ENCODE measurements around the gene RAB3GAP2.
"Not testable (repeated sequence)": the region's sequence is repeated elsewhere in the genome, so short reads cannot be mapped to it uniquely, and the experiment has no call there.

Gene RAB3GAP2

DNA sequence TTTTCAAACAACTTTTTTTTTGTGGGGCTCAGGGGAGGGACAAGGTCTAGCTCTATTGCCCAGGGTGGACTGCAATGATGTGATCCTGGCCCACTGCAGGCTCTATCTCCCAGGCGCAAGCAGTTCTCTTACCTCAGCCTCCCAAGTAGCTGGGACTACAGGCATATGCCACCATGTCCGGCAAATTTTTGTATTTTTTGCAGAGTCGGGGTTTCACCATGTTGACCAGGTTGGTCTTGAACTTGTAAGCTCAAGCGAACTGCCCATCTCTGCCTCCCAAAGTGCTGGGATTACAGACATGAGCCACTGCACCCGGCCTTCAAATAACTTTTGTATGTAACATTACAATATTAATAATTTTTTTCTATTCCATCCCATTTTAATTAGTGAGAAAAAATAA, 33.0 kb downstream of the RAB3GAP2 start:
- no peak for DNase-seq

DNA sequence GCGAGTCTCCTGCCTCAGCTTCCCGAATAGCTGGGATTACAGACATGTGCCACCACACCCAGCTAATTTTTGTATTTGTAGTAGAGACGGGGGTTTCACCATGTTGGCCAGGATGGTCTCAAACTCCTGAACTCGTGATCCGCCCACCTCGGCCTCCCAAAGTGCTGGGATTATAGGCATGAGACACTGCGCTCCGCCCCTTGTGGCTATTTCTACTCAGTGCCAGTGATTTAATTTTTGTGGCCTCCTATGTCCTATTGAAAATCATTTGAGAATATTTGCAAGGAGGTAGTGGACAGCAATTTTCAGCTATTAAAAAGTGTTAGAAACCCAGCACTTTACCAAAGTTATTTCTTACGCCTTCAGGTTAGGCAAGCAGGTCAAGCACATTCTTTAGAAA, 36.0 kb downstream of the RAB3GAP2 start:
- not testable (repeated sequence) for DNase-seq

DNA sequence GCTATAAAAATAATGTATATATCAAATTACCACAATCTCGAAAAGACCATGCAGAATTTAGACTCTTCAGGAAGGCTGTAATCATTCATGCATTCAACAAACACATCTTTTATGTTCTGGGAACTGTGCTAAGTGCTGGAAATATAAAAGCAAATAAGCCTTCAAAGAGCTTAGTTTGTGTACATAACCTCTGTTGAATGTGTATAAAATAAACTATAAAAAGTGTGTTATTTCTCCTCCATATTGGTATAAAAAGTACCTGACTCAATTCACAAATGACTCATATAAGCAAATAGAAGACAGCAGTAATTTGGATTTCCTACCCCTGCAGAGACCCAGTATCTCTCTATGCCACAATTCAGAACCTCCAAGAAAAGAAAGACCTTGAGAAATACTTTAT, 36.8 kb downstream of the RAB3GAP2 start:
- no peak for DNase-seq

DNA sequence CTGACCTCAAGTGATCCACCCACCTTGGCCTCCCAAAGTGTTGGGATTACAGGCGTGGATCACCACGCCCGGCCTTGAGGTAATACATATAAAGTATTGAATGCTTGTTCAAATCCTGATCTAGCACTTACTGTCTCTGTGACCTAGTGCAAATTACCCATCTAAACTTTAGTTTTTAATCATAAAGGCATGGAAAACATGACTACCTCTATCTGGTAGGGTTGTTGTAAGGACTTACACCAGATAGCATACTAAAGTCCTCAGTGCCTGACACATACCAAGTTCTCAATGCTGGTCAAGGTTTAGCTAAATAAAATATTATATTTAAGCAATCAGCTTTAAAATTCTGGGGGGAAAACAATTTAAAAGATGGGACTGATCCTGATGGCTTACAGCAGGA, 38.3 kb downstream of the RAB3GAP2 start:
- no peak for DNase-seq

DNA sequence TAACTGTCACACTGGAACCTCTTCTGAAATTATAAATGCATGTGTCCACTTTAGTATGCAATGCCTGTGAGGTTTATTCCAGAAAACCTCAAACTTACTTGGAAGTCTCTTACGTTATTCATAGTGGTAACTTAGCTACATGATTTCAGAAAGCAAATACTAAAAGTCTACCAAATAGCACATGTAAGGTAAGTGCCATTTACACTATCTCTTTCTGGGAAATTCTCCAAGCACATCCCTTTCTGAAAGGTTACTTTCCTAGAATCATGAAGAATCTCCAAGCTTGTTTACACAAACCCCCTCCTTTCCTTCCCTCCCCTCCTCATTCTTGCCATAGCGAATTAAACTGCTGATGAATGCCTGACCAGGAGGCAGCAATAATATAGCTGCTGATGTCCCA, 42.5 kb downstream of the RAB3GAP2 start:
- no peak for DNase-seq

DNA sequence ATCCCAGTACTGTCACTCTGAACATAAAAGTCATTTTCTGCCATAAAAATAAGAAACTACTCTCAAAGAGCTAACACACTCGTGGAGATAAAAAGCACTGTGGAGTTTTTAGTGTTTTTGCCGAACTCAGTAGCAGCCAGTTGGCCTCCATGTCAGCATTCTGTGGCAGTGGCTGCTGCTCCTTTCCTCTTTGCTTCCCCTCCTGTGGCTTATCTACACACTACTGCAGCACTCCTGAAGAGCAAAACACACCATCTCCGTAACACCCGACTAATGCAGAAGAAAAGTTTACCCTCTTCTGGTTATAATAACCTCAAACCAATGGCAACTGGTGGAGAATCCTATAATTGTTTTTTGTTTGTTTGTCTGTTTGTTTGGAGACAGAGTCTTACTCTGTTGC, 44.9 kb downstream of the RAB3GAP2 start:
- no peak for DNase-seq

DNA sequence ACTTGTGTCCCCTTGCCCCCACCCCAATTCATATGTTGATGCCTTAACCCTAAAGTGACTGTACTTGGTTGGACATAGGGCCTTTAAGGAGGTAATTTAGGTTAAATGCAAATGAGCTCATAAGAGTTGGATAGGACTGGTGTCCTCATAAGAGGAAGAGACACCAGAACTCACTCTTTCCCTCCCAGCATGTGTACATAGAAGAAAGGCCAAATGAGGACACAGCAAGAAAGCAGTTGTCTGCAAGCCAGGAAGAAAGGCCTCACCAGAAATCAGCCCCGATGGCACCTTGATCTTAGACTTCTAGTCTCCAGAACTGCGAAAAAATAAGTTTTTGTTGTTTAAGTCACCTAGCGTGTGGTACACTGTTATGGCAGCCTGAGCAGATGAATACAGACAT, 45.5 kb downstream of the RAB3GAP2 start:
- DNase-seq: no peak

DNA sequence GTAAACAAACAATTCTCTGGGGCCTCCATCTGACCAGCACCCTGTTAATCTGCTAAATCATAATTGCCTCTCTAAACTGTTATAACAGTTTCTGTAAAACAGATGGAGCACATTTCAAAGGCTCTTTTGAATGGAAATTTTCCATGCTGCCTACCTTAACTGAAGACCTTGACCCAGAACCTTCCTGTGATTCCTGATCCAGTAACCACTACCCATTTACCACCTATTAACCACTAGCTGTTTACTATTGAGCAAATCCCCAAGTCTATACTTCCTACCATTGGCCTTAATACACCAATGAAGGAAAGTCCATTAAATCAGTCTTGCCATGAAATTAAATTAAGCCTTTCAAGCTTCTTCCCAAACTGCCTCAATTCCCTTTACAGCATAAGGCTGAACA, 46.3 kb downstream of the RAB3GAP2 start:
- no peak for DNase-seq

DNA sequence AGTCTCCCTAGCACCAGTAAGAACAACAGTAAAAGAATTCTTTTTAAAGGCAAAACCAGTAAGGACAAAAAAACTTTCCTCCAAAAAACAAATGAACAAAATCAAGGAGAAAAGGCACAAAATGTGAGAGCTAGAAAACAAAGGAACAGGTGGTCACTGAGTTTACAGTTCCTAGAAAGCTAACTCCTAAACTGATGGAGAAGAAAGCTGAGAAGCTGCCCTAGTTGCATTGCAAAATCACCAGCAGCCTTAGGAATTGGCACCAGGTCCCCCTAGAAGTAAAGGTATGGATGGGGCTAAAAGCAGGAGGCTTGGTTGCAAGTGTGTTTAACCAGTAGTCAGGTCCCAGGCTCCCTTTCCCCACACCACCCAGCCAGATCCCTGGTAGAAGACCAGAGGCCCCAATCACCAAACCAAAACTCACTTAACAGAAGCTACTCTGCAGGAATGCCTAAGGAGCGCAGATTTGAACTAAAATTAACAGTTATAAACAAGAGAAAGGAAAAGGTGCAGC, 47.6 kb downstream of the RAB3GAP2 start:
- DNase-seq: no peak

DNA sequence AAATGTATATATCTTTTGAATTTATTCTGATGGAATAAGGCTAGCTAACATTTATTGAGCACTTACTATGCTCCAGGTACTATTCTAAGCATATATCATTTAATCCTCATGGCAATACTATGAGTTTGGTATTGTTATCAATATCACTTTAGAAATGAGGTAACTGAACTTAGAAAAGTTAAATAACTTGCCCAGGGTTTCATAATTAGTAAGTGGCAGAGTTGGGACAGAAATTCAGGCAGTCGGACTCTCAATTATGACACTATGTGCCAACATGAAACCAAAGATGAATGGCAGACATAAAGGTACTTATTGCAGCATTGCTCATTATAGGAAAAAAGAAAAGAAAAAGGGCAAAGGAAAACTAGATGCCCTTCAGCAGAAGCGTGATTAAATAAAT, 48.2 kb downstream of the RAB3GAP2 start:
- DNase-seq: no peak

DNA sequence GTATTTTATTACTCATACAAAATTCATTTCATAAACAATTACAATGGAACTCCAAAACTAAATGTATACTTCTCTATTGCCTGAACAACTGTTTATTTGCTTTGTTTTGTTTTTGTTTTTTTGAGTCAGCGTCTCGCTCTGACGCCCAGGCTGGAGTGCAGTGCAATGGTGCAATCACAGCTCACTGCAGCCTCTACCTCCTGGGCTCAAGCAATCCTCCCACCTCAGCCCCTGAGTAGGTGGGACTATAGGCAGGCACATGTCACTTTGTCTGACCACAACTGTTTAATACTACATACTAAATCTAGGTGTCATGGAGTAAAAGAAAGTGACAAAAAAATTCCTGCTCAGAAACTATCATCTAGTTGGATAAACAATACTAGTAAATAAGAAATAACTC, 49.3 kb downstream of the RAB3GAP2 start:
- no peak for DNase-seq

DNA sequence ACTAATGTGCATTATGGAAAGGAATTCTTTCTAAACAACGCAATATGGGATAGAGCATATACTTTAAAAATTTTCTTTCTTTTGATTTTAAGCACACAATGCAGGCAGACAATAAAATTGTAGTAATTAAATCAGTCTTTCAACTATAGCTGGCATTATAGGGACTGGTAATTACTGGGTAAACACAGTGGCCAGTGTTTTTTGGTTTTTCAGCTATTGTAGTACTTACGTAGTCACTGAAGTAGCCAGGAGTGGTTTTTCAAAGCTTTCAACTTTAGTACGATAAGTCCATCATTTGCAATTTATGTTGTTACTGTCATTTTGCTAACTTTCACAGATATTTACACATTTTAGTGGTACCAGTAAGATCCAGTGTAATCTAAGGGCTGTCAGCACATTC, 50.6 kb downstream of the RAB3GAP2 start:
- DNase-seq: no peak

DNA sequence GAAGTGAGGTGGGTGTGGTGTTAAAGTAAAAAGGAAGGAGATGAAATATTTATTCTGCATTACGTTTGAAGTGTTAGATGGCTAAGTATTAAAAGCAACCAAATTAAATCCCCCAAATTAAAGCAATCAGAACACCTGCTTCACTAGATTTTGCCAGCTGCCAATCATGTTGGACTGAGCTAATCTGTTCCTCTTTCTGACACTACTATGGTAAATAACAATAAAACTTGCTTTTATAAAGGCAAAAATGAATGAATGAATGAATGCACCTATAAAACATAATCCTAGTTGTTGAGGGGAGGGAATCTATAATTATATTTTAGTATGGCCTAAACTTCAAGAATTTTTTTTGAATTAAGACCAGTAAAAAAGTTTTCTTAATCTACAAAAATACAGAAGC, 51.0 kb downstream of the RAB3GAP2 start:
- no peak for DNase-seq

DNA sequence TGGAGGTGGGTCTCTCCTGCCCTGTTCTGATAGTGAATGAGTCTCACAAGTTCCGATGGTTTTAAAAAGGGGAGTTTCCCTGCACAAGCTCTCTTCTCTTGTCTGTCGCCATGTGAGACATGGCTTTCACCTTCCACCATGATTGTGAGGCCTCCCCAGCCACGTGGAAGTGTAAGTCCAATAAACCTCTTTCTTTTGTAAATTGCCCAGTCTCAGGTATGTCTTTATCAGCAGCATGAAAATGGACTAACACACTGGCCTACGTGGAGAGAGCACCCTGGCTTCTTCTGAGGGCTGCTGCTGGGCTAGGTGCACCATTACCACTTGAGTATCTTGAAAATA, 51.6 kb downstream of the RAB3GAP2 start:
- DNase-seq: not testable (repeated sequence)

DNA sequence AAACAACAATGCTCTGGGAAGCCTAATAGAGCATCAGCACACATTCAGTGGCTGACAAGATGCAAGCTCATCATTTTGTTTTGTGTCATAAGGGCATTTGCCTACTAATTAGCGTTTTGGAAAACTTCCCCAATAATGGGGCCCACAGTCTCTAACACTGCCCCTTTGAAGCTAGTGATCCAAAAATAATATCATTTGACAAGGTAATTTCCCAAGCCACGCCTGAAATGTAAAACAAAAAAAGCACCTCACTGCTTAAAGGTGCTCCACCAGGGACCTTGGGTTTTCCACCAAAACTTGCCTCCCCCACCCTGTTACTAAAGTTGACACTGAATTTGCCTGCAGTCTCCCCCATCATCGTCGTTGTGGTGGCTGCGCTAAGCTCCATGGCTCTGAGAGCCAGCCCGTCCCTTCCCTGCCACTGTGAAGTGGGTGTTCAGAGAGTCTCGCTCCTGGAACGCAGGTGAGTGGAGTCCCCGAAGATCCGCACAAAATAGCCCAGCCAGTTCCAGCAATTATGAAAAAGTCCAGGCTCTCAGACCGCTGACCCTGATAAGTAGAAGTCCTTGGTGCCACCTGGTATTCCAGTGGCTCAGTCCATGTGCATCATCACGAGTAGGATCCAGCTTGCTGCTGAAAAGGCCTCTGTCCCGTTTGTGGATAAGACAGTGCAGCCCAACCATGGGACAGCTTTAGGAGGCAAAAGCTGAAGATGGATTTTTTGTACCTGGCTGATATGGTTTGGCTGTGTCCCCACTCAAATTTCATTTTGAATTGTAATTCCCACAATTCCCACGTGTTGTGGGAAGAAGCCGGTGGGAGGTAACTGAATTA, 52.2 kb downstream of the RAB3GAP2 start:
- DNase-seq: no peak

DNA sequence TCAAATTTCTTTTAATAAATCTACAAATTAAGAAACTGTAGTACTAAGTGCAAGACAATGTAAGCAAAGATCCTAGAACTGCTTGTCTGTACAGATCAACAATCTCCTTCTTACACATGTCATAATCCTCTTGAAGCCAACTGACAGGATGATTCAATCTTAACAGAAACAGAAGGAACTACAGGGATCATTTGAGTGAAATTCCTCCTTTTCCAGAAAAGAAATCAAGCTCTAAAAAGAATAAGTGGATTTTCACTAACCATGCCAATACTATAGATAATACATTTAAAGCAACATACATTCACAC, 53.2 kb downstream of the RAB3GAP2 start:
- no peak for DNase-seq

DNA sequence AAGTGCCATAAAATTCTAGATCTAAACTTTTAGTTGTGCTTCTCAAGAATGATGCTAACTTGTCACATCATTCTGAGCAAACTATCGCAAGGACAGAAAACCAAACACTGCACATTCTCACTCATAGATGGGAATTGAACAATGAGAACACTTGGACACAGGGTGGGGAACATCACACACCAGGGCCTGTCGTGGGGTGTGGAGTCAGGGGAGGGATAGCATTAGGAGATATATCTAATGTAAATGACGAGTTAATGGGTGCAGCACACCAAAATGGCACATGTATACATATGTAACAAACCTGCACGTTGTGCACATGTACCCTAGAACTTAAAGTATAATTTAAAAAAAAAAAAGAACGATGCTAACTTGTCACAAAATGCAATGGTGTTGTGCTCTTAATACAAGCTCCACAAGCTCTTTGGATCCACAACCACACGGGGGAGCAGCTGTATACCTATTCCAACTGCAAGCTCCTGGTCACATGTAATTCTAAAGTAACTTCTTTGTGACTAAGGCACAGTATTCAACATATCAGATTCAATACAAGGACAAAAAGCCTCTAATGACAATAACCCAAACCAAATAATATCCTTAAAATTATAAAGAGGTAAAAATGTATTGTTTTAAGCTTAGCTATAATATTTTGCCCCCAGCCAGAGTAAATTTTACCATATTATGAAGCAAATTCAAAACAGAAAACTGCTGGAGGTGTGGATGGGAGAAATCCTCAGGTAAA, 53.7 kb downstream of the RAB3GAP2 start:
- peak; percentile 34 for DNase-seq

DNA sequence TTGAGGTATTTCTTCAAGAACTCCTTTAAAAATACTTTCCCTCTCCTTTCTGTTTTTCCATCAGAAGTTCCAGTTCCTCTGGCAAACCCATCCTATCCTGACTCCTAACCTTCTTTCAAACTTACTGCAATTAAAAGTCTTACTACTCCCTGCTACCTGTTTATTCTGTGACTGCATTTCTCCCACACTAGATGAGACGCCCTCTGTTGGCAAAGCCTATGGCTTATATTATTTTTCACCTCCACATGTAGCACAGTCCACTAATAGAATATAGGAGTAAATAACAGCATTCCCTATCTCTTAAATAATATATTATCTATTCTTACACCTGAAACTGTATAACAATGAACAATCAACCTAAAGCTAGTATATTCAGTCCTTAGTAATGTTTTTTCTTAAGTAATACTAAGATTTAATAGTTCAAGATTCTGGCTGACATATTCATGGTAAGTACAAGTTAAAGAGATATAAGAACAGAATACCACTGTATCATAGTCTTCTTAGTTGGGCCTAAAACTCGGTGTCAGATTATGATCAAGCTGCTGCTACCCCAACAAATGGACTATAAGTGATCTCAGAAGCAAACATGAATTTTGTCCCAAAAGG, 54.8 kb downstream of the RAB3GAP2 start:
- no peak for DNase-seq

DNA sequence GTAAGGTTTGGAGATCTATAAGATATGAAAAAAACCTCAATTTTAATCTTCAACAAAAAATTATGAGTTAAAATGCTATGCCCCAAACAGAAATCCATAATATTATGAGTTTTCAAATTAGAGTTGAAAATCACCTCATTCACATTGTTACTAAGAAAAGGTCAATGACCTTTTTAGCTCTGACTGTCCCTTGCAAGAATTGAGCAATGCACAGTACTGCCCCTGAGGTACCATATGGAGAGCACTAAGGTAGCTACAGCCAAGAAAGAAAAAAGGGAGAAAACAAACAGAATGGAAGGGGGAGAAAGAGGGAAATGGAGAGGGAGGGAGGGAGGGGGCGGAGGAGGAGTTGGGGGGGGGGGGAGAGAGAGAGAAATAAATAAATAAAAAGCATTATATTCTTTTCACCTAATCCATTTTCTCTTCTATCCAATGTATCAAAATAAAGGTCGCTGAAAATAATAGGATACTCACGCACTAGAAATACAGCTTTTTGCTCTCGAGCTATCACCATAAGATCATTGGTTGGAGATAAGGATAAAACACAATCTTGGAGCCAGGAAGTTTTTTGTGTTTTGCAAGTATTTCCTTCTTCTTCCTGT, 58.8 kb downstream of the RAB3GAP2 start:
- DNase-seq: no peak

DNA sequence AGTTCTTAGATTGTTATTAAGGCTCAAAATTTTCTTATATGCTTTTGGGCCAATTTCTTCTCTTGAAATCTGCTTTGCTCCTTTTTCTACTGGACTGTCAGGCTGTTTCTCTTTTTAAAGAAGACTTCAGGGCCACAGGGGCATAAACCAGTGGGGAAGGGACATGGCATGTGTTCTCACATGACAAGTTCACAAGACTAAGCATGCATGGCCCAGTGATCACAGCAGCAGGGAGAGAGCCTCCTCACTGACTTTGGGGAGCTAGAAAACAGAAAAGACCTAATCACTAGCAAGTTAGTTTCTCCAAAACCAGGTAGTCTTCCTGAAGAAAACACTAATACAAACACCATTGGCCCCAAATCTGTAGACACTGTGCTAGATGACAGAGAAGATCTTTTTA, 64.8 kb downstream of the RAB3GAP2 start:
- no peak for DNase-seq

DNA sequence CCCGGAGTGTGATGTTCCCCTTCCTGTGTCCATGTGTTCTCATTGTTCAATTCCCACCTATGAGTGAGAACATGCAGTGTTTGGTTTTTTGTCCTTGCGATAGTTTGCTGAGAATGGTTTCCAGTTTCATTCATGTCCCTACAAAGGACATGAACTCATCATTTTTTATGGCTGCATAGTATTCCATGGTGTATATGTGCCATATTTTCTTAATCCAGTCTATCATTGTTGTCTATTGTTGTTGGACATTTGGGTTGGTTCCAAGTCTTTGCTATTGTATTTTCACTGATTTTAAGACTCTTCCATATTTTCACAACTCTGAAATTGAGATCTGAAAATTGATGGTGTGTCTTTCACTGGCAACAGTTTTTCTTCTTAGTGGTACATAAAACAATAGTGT, 67.5 kb downstream of the RAB3GAP2 start:
- DNase-seq: not testable (repeated sequence)

DNA sequence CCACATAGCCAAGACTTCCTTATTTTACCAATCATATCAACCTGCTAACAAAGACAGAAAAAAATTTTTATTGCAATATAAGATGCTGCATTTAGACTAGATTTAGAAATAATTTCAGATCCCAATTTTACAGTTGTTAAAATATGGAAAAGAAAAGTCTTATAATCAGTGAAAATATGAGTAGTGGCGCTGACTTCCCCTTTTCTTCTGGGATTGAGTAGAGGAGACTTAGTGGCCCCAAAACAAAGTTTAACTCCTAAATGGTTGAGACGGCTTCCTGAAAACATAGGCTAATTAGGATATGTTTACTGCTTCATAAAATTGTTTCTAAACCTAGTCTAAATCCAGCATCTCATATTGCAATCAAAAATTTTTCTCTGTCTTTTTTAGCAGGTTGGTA, 68.4 kb downstream of the RAB3GAP2 start:
- DNase-seq: no peak

DNA sequence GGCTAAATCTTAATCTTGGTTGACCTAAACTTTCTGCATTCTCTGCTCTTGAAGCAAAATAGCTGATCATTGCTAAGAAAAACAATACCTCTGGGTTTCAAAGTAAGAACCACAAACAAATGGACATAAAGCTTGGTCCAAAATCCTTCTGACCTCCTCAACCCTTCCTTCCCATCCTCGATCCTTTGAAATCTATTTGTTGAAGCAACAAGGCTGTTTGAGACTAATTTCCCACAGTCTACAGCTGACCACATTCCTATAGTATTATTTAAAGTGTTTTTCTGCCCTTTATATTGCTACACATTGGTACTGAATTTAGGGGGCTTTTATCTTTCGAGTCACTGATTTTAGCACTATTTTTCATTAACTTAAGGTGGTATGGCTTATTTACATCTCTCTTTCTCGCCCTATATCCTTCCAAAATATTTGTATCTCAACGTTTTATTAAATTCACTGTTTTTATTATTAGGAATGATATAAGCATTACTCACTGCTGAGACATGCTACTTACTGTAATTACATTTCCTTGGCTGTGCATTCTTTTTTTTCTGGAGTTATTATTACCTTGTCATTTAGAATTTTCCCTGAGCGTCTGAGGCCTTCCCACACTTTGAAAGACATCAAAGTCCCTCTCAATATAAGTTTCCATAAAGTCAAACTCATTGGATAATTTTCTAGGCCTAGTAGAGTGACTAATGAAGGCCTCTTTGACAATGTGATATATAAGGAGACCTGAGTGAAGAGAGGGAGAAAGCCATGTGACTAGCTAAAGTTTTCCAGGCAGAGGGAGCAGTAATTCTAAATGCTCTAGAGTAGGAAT, 73.9 kb downstream of the RAB3GAP2 start:
- no peak for DNase-seq

Measured in activated CD8-positive, alpha-beta memory T cell treated with anti-CD3 and anti-CD28 coated beads, Interleukin-2, amount 50 U/mL, for 4 hours (primary cell).